Keratinocyte (primary cell): ENCODE data around the gene ACAT2. TPM values are rescaled to one million over a fixed set of nuclear protein-coding genes. Genes with fewer than 3 reads are reported as not detected.

ENCODE experiments used
- DNase-seq: peaks from one replicate; pipeline ENCODE4 v3.0.0-alpha.2; 2011; ENCODE audit warnings: low read depth, missing footprints, low spot score
- FAIRE-seq: peaks from 2 replicates; lab custom pipeline; 2011; peaks lifted over from hg19 to GRCh38; lab: Jason Lieb, UNC
- H2AFZ ChIP-seq: 2 replicates; pipeline ENCODE4 v1.6.0; 2012; ENCODE audit warnings: low read length, control low read depth, inconsistent platforms; ENCODE audit not compliant: control insufficient read depth
- H3K27ac ChIP-seq: 2 replicates; pipeline ENCODE4 v1.5.1; 2011; ENCODE audit warnings: low read length; ENCODE audit not compliant: control insufficient read depth, insufficient read depth
- H3K27me3 ChIP-seq: 3 replicates; pipeline ENCODE4 v1.6.0; 2011; ENCODE audit warnings: low read length; ENCODE audit not compliant: control insufficient read depth, insufficient read depth; ENCODE audit errors: extremely low read depth
- H3K36me3 ChIP-seq, 2 experiments: 2 replicates in 1 of 2; 3 replicates in 1 of 2; pipeline ENCODE4 v1.5.1; 2011; ENCODE audit warnings: low read length in 2 of 2, mild to moderate bottlenecking in 1 of 2; ENCODE audit not compliant: control insufficient read depth in 2 of 2, insufficient read depth in 2 of 2; ENCODE audit errors: extremely low read depth in 1 of 2
- H3K4me1 ChIP-seq: 3 replicates; pipeline ENCODE4 v1.5.1; 2011; ENCODE audit warnings: low read length; ENCODE audit not compliant: control insufficient read depth, insufficient read depth; ENCODE audit errors: extremely low read depth
- H3K4me2 ChIP-seq: 3 replicates; pipeline ENCODE4 v1.6.0; 2011; ENCODE audit warnings: low read depth, low read length; ENCODE audit not compliant: control insufficient read depth, insufficient read depth; ENCODE audit errors: extremely low read depth
- H3K4me3 ChIP-seq, 3 experiments: fragments of 200-600 bp in 1 of 3; sonication (generic) in 1 of 3; 2 replicates in 2 of 3; 3 replicates in 1 of 3; pipeline ENCODE4 v1.5.1; 2011 to 2016; ENCODE audit warnings: low read length in 3 of 3, mild to moderate bottlenecking in 3 of 3, control low read depth in 2 of 3, inconsistent platforms in 1 of 3, low read depth in 1 of 3, mixed read lengths in 1 of 3, mixed run types in 1 of 3, moderate library complexity in 1 of 3; ENCODE audit not compliant: control insufficient read depth in 2 of 3, insufficient read depth in 2 of 3; ENCODE audit errors: extremely low read depth in 1 of 3
- H3K79me2 ChIP-seq: 2 replicates; pipeline ENCODE4 v1.6.0; 2012; ENCODE audit warnings: low read length; ENCODE audit not compliant: control insufficient read depth, insufficient read depth
- H3K9ac ChIP-seq: 3 replicates; pipeline ENCODE4 v1.6.0; 2011; ENCODE audit warnings: low read length; ENCODE audit not compliant: control insufficient read depth, insufficient read depth; ENCODE audit errors: extremely low read depth
- H3K9me1 ChIP-seq: 3 replicates; pipeline ENCODE4 v1.6.0; 2011; ENCODE audit warnings: low read length; ENCODE audit not compliant: control insufficient read depth, insufficient read depth; ENCODE audit errors: extremely low read depth
- H3K9me3 ChIP-seq: 2 replicates; pipeline ENCODE4 v1.5.1; 2012; ENCODE audit warnings: low read depth, low read length; ENCODE audit not compliant: control insufficient read depth
- H4K20me1 ChIP-seq: 3 replicates; pipeline ENCODE4 v1.6.0; 2011; ENCODE audit warnings: low read length; ENCODE audit not compliant: control insufficient read depth, insufficient read depth; ENCODE audit errors: extremely low read depth
- CTCF ChIP-seq, 3 experiments: IDR thresholded peaks in 1 of 3; conservative IDR thresholded peaks in 1 of 3; optimal IDR thresholded peaks in 1 of 3; 2 replicates in 2 of 3; 3 replicates in 1 of 3; pipeline versions ENCODE3 to v1.5.1; 2011; ENCODE audit warnings: low read length in 3 of 3, mild to moderate bottlenecking in 3 of 3, moderate library complexity in 2 of 3, control low read depth in 1 of 3, inconsistent platforms in 1 of 3; ENCODE audit not compliant: insufficient read depth in 2 of 3; ENCODE audit errors: extremely low read depth in 1 of 3
- EZH2 ChIP-seq: IDR thresholded peaks from one replicate; pipeline ENCODE4 v1.6.1; 2012; ENCODE audit warnings: inconsistent platforms, mild to moderate bottlenecking, low read length, moderate library complexity
- dilution Hi-C: fragments of 300-500 bp; cut with MboI; formaldehyde crosslinking; loops from one replicate; pipeline ENCODE4 v1.7.0; 2020; ENCODE audit warnings: low sequenced_read_pairs; ENCODE audit not compliant: extremely low pct_ligation_motif_present
- polyA plus RNA-seq, 5 experiments: library from polyadenylated mRNA; depleted of rRNA in 3 of 5; stranded (reverse) in 3 of 5; stranded (forward) in 1 of 5; unstranded in 1 of 5; fragments of >200 nt; gene quantifications; 1 replicate in 1 of 5; 2 replicates in 3 of 5; 3 replicates in 1 of 5; pipeline versions ENCODE4 v1.2.1 to v1.2.3, GENCODE V29; 2011 to 2012; ENCODE audit warnings: missing spikeins in 2 of 5, low read depth in 1 of 5, low replicate concordance in 1 of 5

ACAT2 gene
- polyA plus RNA-seq, 1 donor (not counting 4 experiments of a cell fraction or from before 2014, with no cell fraction given) = 205 TPM

- no peaks in the 10 kb centered on the region for H3K9me1 ChIP-seq
- H3K4me2 ChIP-seq = no peak overlapping the region
- no peak overlapping the region for H3K9ac ChIP-seq
- H3K4me3 ChIP-seq = no peak overlapping the region
- H2AFZ ChIP-seq = no peak overlapping the region
- no peaks in the 10 kb centered on the region for H3K36me3 ChIP-seq
- no peaks in the 10 kb centered on the region for H3K27me3 ChIP-seq
- H3K27ac ChIP-seq = no peak overlapping the region
- no peaks in the 10 kb centered on the region for H3K79me2 ChIP-seq
- H3K4me1 ChIP-seq = peaks cover 12% of the 10 kb centered on the region
- dilution Hi-C loops = no loop called here
- TF ChIP-seq EZH2 (no peak), CTCF (optimal IDR thresholded peaks at IDR 0.05 in 1 of 3, IDR thresholded peaks at IDR 0.05 in 1 of 3, conservative IDR thresholded peaks at IDR 0.05 in 1 of 3; ENCODE audit: extremely low read depth in 1 of 3, insufficient read depth in 2 of 3, low read length in 3 of 3) (no peak)
- no peak for FAIRE-seq
- DNase-seq = no peak
- no peaks in the 10 kb centered on the region for H3K9me3 ChIP-seq
- H4K20me1 ChIP-seq = no peaks in the 10 kb centered on the region
These were observed 47.9 kb upstream of the ACAT2 start for GRCh38 chr6:159713984-159714383.

GRCh38 chr6:159714404-159714803, 47.4 kb upstream of the ACAT2 start:
- dilution Hi-C loops = no loop called here
- no peak overlapping the region for H3K4me3 ChIP-seq
- no peak overlapping the region for H3K4me2 ChIP-seq
- no peak overlapping the region for H2AFZ ChIP-seq
- no peaks in the 10 kb centered on the region for H3K79me2 ChIP-seq
- H3K9me1 ChIP-seq = no peaks in the 10 kb centered on the region
- FAIRE-seq (no peak), DNase-seq (no peak)
- H3K9me3 ChIP-seq = no peaks in the 10 kb centered on the region
- no peak overlapping the region for H3K27ac ChIP-seq
- TF ChIP-seq EZH2 = no peak
- no peak for TF ChIP-seq CTCF (optimal IDR thresholded peaks at IDR 0.05 in 1 of 3, IDR thresholded peaks at IDR 0.05 in 1 of 3, conservative IDR thresholded peaks at IDR 0.05 in 1 of 3; ENCODE audit: extremely low read depth in 1 of 3, insufficient read depth in 2 of 3, low read length in 3 of 3)
- H3K4me1 ChIP-seq = peaks cover 12% of the 10 kb centered on the region
- no peak overlapping the region for H3K9ac ChIP-seq
- H4K20me1 ChIP-seq = no peaks in the 10 kb centered on the region
- H3K36me3 ChIP-seq = no peaks in the 10 kb centered on the region
- H3K27me3 ChIP-seq = no peaks in the 10 kb centered on the region
